GM19328 (cell line): Measurements from ENCODE around the gene KIAA0040.
"Not testable (repeated sequence)": the region's sequence is repeated elsewhere in the genome, so short reads cannot be mapped to it uniquely, and the experiment has no call there.

Experiments used
- ATAC-seq: cut with Tn5 transposase; IDR thresholded peaks from one replicate; pipeline ENCODE4 v1.9.1; 2021; ENCODE audit warnings: mild to moderate bottlenecking, moderate library complexity; ENCODE audit not compliant: unreplicated experiment

The KIAA0040 gene

DNA sequence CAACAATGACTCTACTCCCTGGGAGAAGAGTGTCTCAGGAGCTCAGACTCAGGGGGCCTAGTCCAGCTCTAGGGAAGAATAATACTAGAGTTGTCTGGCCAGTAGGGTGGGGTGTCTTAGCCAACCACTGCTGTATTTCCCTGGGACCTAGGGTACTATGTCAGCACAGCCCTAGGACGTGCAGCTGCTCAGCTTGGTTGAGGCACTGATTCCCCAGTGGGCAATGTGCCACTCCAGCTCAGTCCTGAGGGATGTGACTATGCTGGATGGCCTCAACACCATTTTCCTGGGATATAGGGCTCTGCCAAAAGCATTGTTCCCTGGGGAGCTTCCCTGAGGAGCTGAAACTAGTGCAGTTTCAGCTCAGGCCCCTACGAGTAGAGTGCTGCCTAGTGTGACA is 77.6 kb downstream of the KIAA0040 start:
- no peak for ATAC-seq

DNA sequence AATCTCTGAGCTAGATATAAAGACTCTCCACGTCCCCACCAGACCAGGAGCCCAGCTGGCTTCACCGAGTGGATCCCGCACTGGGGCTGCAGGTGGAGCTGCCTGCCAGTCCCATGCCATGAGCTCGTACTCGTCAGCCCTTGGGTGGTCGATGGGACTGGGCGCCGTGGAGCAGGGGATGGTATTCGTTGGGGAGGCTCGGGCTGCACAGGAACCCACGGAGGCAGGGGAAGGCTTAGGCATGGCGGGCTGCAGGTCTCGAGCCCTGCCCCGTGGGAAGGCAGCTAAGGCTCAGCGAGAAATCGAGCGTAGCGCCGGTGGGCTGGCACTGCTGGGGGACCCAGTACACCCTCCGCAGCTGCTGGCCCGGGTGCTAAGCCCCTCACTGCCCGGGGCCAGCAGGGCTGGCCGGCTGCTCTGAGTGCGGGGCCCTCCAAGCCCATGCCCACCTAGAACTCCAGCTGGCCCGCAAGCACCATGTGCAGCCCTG is 84.2 kb downstream of the KIAA0040 start:
- ATAC-seq: not testable (repeated sequence)
